ENCODE data around the gene ARSB. TPM values are rescaled to one million over a fixed set of nuclear protein-coding genes. Genes with fewer than 3 reads are reported as not detected.

Gene ARSB
- total RNA-seq, 4 donors from 2014 or later: 4.2 to 10.7 (median 7.3) TPM

GRCh38 chr5:78803353-78803752 is 181.8 kb downstream of the ARSB start:
- no peaks in the 10 kb centered on the region for H3K4me1 ChIP-seq
- peak in 1 of 3 donors; percentile 55 for DNase-seq
- no peaks in the 10 kb centered on the region for H3K9me3 ChIP-seq
- TF ChIP-seq POLR2A (IDR thresholded peaks at IDR 0.05): no peak
- no peak for TF ChIP-seq CTCF (IDR thresholded peaks at IDR 0.05)
- no peaks in the 10 kb centered on the region for H3K27me3 ChIP-seq
- no peak overlapping the region for H3K27ac ChIP-seq
- no peaks in the 10 kb centered on the region for H3K36me3 ChIP-seq
- no peak overlapping the region for H3K4me3 ChIP-seq

DNA sequence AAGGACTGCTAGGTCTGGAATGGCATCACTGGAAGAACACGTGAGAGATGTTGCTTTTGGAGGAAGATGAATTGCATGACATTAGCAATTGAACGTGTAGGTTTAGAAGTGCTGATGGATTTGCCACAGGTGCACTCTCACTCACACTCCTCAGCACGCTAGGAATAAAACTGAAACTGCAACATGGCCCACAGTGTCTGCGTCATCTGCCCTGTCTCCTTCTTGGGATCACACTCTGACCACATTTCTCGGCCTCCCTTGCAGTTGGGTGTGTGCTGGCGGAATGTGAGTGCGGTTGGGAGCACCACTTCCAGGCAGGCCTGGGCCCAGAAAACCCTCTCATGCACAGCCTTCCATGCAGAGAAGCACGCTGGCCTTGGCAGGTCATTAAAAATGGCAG is 183.7 kb downstream of the ARSB start:
- Histone ChIP-seq H3K27me3 (no peaks in the 10 kb centered on the region), H3K27ac (no peak overlapping the region), H3K9me3 (no peaks in the 10 kb centered on the region), H3K36me3 (no peaks in the 10 kb centered on the region), H3K4me1 (no peaks in the 10 kb centered on the region), H3K4me3 (no peak overlapping the region)
- no peak for TF ChIP-seq POLR2A (IDR thresholded peaks at IDR 0.05)
- TF ChIP-seq CTCF (IDR thresholded peaks at IDR 0.05): no peak
- DNase-seq: no peak

GRCh38 chr5:78799266-78800017 is 185.7 kb downstream of the ARSB start:
- Histone ChIP-seq H3K27me3 (no peaks in the 10 kb centered on the region), H3K4me1 (no peaks in the 10 kb centered on the region), H3K27ac (no peak overlapping the region), H3K36me3 (no peaks in the 10 kb centered on the region), H3K9me3 (no peaks in the 10 kb centered on the region), H3K4me3 (no peak overlapping the region)
- no peak for DNase-seq
- TF ChIP-seq POLR2A (IDR thresholded peaks at IDR 0.05) (no peak), CTCF (IDR thresholded peaks at IDR 0.05) (no peak)

DNA sequence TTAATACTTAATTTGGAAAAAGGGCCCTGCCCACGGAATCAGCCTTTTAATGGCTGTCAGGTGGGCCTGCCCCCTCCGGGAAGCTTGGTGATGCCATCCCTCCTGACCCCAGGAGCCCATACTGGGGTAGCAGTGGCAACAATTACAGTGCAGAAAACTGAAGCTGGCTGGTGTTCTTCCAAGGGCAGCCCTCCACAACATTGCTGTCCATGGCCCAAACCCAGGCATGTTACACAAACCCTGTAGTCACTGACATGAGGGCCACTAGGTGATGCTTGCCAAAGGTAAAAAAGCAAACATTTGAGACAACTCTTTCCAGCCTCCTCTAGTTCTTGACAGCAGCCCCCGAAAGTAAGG is 186.5 kb downstream of the ARSB start:
- Histone ChIP-seq H3K27me3 (no peaks in the 10 kb centered on the region), H3K36me3 (no peaks in the 10 kb centered on the region), H3K4me1 (no peaks in the 10 kb centered on the region), H3K27ac (no peak overlapping the region), H3K9me3 (no peaks in the 10 kb centered on the region), H3K4me3 (no peak overlapping the region)
- TF ChIP-seq POLR2A (IDR thresholded peaks at IDR 0.05): no peak
- TF ChIP-seq CTCF (IDR thresholded peaks at IDR 0.05): no peak
- DNase-seq: no peak

DNA sequence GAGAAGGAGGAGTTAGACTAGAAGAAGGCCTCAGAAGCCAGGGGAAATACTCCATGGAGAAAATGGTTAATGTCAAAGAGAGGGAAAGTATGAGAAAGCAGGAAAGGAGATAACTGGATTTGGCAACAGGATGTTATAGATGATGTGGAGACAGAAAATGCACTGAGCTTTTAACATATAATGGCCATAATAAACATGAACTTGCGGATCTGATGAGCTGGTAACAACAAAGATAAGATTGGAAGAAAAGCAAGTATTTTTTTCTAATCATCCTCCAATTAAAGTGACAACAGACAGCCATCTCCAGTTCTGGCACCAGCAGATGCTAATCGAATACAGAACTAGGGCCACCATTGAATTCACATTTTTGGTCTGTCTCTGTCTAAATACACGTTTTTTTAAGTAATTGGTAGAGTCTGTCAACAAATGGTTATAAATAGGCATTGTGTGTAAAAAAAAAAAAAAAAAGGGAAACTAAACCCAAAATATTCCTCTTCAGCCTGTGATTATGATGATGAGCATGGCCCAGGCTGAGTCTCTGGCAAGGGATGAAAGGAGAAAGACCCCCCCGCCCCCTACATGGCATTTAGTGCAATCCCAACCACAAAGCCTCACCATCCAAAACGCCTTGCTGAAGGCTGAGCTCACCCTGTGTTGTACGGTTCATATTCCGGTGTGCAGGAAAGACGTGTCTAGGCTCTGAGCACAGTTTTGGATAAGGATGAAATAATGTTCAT is 187.0 kb downstream of the ARSB start:
- Histone ChIP-seq H3K4me1 (no peaks in the 10 kb centered on the region), H3K9me3 (no peaks in the 10 kb centered on the region), H3K4me3 (no peak overlapping the region), H3K27ac (no peak overlapping the region), H3K36me3 (no peaks in the 10 kb centered on the region), H3K27me3 (no peaks in the 10 kb centered on the region)
- TF ChIP-seq POLR2A (IDR thresholded peaks at IDR 0.05): no peak
- no peak for TF ChIP-seq CTCF (IDR thresholded peaks at IDR 0.05)
- DNase-seq: no peak
